Measurements from ENCODE around the gene ACTMAP. TPM values are rescaled to one million over a fixed set of nuclear protein-coding genes. Genes with fewer than 3 reads are reported as not detected.

The ACTMAP gene
- total RNA-seq, 1 experiment from 2014 or later: 28.0 TPM

- H3K36me3 Mint-ChIP-seq (ENCODE audit: insufficient read depth, unreplicated experiment): peaks cover 73% of the 10 kb centered on the region
- H3K9me3 ChIP-seq: no peaks in the 10 kb centered on the region
- intact Hi-C loops (cut with micrococcal nuclease; ENCODE audit: unreplicated experiment): loop anchor here (2.0 kb wide), 2 partner anchors 81 to 545 kb away; partner anchors contain the start of gene EGLN2
- H3K36me3 ChIP-seq (ENCODE audit: control insufficient read depth, insufficient read depth, low read length): peaks cover 4% of the 10 kb centered on the region; the same call in 1 of the 2 replicates
- peak overlapping the region; percentile 84 for H3K4me3 Mint-ChIP-seq (ENCODE audit: unreplicated experiment)
- H3K4me1 ChIP-seq: peaks cover 6% of the 10 kb centered on the region; the same call in 1 of the 2 replicates
- H3K27me3 ChIP-seq (replicated peaks; ENCODE audit: control insufficient read depth, insufficient read depth, low read length): no peaks in the 10 kb centered on the region
- peak overlapping the region; percentile 93 for H3K27ac Mint-ChIP-seq (ENCODE audit: unreplicated experiment)
- TSS peak; percentile 9 for BruUV-seq (replicated peaks)
- CTCF ChIA-PET: interaction anchor here (0.6 to 1.4 kb wide), 2 partner anchors 15 to 24 kb away, joined by 3 read pairs; no protein-coding TSS in a partner anchor
- no peaks in the 10 kb centered on the region for H3K9me3 Mint-ChIP-seq (ENCODE audit: unreplicated experiment)
- peak overlapping the region; percentile 71 for H3K4me3 ChIP-seq (ENCODE audit: low read depth, low read length)
- POLR2A ChIA-PET: interaction anchor here (0.6 to 2.4 kb wide), 14 partner anchors 10 to 81 kb away, joined by 3 to 33 read pairs (median 5); partner anchors contain the start of genes ACTMAP, EGLN2, NUMBL and RAB4B
- no peak for TF ChIP-seq CTCF (IDR thresholded peaks at IDR 0.05; ENCODE audit: insufficient read depth in 1 of 2, low read depth in 1 of 2, low read length in 1 of 2, severe bottlenecking in 1 of 2, unreplicated experiment in 1 of 2)
- DNase-seq: peak; percentile 52 to 55
- H3K4me1 Mint-ChIP-seq (ENCODE audit: low read depth, unreplicated experiment): peaks cover 18% of the 10 kb centered on the region
- no peaks in the 10 kb centered on the region for H3K27me3 Mint-ChIP-seq (ENCODE audit: insufficient read depth, unreplicated experiment)
Observed at GRCh38 chr19:40717880-40718773, 32.1 kb downstream of the ACTMAP start.

GRCh38 chr19:40717325-40717879 lies 32.9 kb downstream of the ACTMAP start:
- TF ChIP-seq CTCF (IDR thresholded peaks at IDR 0.05; ENCODE audit: insufficient read depth in 1 of 2, low read depth in 1 of 2, low read length in 1 of 2, severe bottlenecking in 1 of 2, unreplicated experiment in 1 of 2): no peak
- Histone ChIP-seq H3K9me3 (no peaks in the 10 kb centered on the region), H3K4me1 (peaks cover 6% of the 10 kb centered on the region; the same call in 1 of the 2 replicates), H3K36me3 (ENCODE audit: control insufficient read depth, insufficient read depth, low read length) (peaks cover 4% of the 10 kb centered on the region), H3K27me3 (replicated peaks; ENCODE audit: control insufficient read depth, insufficient read depth, low read length) (no peaks in the 10 kb centered on the region), H3K4me3 (ENCODE audit: low read depth, low read length) (peak overlapping the region; percentile 71)
- Mint-ChIP-seq H3K4me3 (ENCODE audit: unreplicated experiment) (peak overlapping the region; percentile 84), H3K4me1 (ENCODE audit: low read depth, unreplicated experiment) (peaks cover 18% of the 10 kb centered on the region), H3K36me3 (ENCODE audit: insufficient read depth, unreplicated experiment) (peaks cover 73% of the 10 kb centered on the region), H3K27me3 (ENCODE audit: insufficient read depth, unreplicated experiment) (no peaks in the 10 kb centered on the region), H3K9me3 (ENCODE audit: unreplicated experiment) (no peaks in the 10 kb centered on the region), H3K27ac (ENCODE audit: unreplicated experiment) (peak overlapping the region; percentile 93)
- intact Hi-C loops (cut with micrococcal nuclease; ENCODE audit: unreplicated experiment): loop anchor here (2.0 kb wide), 1 partner anchor 81 kb away; the partner anchor contains the start of gene EGLN2
- peak in 1 of 2 experiments; percentile 66 for DNase-seq
- TSS peak; percentile 34 for BruUV-seq (replicated peaks)
- CTCF ChIA-PET: interaction anchor here (0.5 to 1.4 kb wide), 3 partner anchors 16 to 54 kb away, joined by 3 to 4 read pairs (median 3); no protein-coding TSS in a partner anchor
- POLR2A ChIA-PET: interaction anchor here (0.6 to 2.4 kb wide), 16 partner anchors 8 to 509 kb away, joined by 3 to 33 read pairs (median 4); partner anchors contain the start of genes ACTMAP, EGLN2, NUMBL and RAB4B

Data from Caco-2 (cell line).